Esophagus (tissue), 2 donors: ENCODE data around the gene RDH5. TPM values are rescaled to one million over a fixed set of nuclear protein-coding genes. Genes with fewer than 3 reads are reported as not detected.

Source experiments
- H3K27ac ChIP-seq, 2 donors: one replicate each; pipeline ENCODE4 v1.5.1; 2013; ENCODE audit warnings: low read depth in 2 of 2, mild to moderate bottlenecking in 2 of 2, inconsistent platforms in 1 of 2, low read length in 1 of 2, moderate library complexity in 1 of 2
- H3K27me3 ChIP-seq, 2 donors: one replicate each; pipeline ENCODE4 v1.6.1; 2013; ENCODE audit warnings: low read length in 2 of 2, control low read depth in 1 of 2, mild to moderate bottlenecking in 1 of 2; ENCODE audit not compliant: insufficient read depth in 2 of 2, control insufficient read depth in 1 of 2
- H3K36me3 ChIP-seq, 2 donors: one replicate each; pipeline ENCODE4 v1.6.1; 2013; ENCODE audit warnings: low read length in 1 of 2; ENCODE audit not compliant: control insufficient read depth in 2 of 2, insufficient read depth in 2 of 2
- H3K4me1 ChIP-seq, 2 donors: one replicate each; pipeline ENCODE4 v1.6.1; 2013; ENCODE audit warnings: low read length in 1 of 2; ENCODE audit not compliant: control insufficient read depth in 2 of 2, insufficient read depth in 2 of 2
- H3K4me3 ChIP-seq, 2 donors: one replicate each; pipeline ENCODE4 v1.5.1; 2013; ENCODE audit warnings: low read length in 2 of 2, mild to moderate bottlenecking in 2 of 2, low read depth in 1 of 2, moderate library complexity in 1 of 2
- H3K9me3 ChIP-seq, 2 donors: one replicate each; pipeline ENCODE4 v1.6.1; 2013; ENCODE audit warnings: mild to moderate bottlenecking in 2 of 2, low read depth in 1 of 2, low read length in 1 of 2, moderate library complexity in 1 of 2; ENCODE audit not compliant: control insufficient read depth in 2 of 2, insufficient read depth in 1 of 2
- WGBS, 2 donors: extraction: QIAGEN DNeasy Blood & Tissue Kit; methylation state at CpG; one replicate each; pipeline ENCODE4 v1.1.7; 2013; 5-methylcytosine and 5-hydroxymethylcytosine counted together
- polyA plus RNA-seq, 2 donors: library from polyadenylated mRNA; stranded (reverse); fragments of 200-250 nt; gene quantifications; one replicate each; pipeline ENCODE4 v1.2.3, GENCODE V29; 2013
- donor health status: healthy with polysubstance abuse.
- donor health status: Bipolar disorder and iron deficiency.

RDH5 gene
- polyA plus RNA-seq, 2 donors, result 3.3 to 12.7 TPM

- Histone ChIP-seq H3K27ac (peak overlapping the region in 1 of 2 donors; percentile 38), H3K36me3 (peaks cover 0 to under 1% of the 10 kb centered on the region in 2 donors), H3K4me1 (peaks cover 4 to 7% of the 10 kb centered on the region in 2 donors), H3K9me3 (no peaks in the 10 kb centered on the region), H3K27me3 (peaks cover 0 to 2% of the 10 kb centered on the region in 2 donors), H3K4me3 (no peak overlapping the region)
- 79 to 89% methylated on average over 8 of the region's 8 CpGs for WGBS, 2 donors
Measured at GRCh38 chr12:55702861-55703260, 17.3 kb upstream of the RDH5 start.

- no peaks in the 10 kb centered on the region for H3K9me3 ChIP-seq
- H3K27ac ChIP-seq, result peak overlapping the region in 1 of 2 donors; percentile 18
- no peak overlapping the region for H3K4me3 ChIP-seq
- peaks cover 0 to 2% of the 10 kb centered on the region in 2 donors for H3K27me3 ChIP-seq
- H3K4me1 ChIP-seq, result peaks cover 4 to 7% of the 10 kb centered on the region in 2 donors
- 48 to 66% methylated on average over 2 of the region's 2 CpGs for WGBS, 2 donors
- no peaks in the 10 kb centered on the region for H3K36me3 ChIP-seq
Measured at GRCh38 chr12:55703288-55703687, 16.9 kb upstream of the RDH5 start.

GRCh38 chr12:55703901-55704761 is 16.1 kb upstream of the RDH5 start:
- H3K36me3 ChIP-seq, result no peaks in the 10 kb centered on the region
- H3K9me3 ChIP-seq, result no peaks in the 10 kb centered on the region
- 63 to 65% methylated on average over 6 of the region's 6 CpGs for WGBS, 2 donors
- peak overlapping the region; percentile 30 to 75 for H3K27ac ChIP-seq
- H3K27me3 ChIP-seq, result peaks cover 0 to 2% of the 10 kb centered on the region in 2 donors
- peaks cover 6 to 7% of the 10 kb centered on the region in 2 donors for H3K4me1 ChIP-seq
- peak overlapping the region in 1 of 2 donors; percentile 0 for H3K4me3 ChIP-seq

- WGBS, 2 donors, result 68 to 71% methylated on average over 9 of the region's 9 CpGs
- Histone ChIP-seq H3K36me3 (no peaks in the 10 kb centered on the region), H3K4me1 (peaks cover 6 to 7% of the 10 kb centered on the region in 2 donors), H3K27ac (peak overlapping the region; percentile 17 to 75), H3K9me3 (no peaks in the 10 kb centered on the region), H3K4me3 (peak overlapping the region in 1 of 2 donors; percentile 0), H3K27me3 (peaks cover 0 to 2% of the 10 kb centered on the region in 2 donors)
Measured at GRCh38 chr12:55704824-55705718, 15.1 kb upstream of the RDH5 start.

- 43 to 52% methylated on average over 5 of the region's 5 CpGs for WGBS, 2 donors
Measured at GRCh38 chr12:55705782-55706402, 14.3 kb upstream of the RDH5 start.

GRCh38 chr12:55706568-55707218 is 13.5 kb upstream of the RDH5 start:
- H3K27ac ChIP-seq, result peak overlapping the region; percentile 69 to 78
- 61 to 71% methylated on average over 2 of the region's 2 CpGs for WGBS, 2 donors
- peak overlapping the region; percentile 51 to 65 for H3K4me3 ChIP-seq
- H3K9me3 ChIP-seq, result no peaks in the 10 kb centered on the region
- H3K4me1 ChIP-seq, result peaks cover 0 to 6% of the 10 kb centered on the region in 2 donors
- H3K27me3 ChIP-seq, result peaks cover 0 to 2% of the 10 kb centered on the region in 2 donors
- H3K36me3 ChIP-seq, result no peaks in the 10 kb centered on the region

More at GRCh38 chr12:55705782-55706402, 14.3 kb upstream of the RDH5 start:
- Histone ChIP-seq H3K27me3 (peaks cover 0 to 2% of the 10 kb centered on the region in 2 donors), H3K36me3 (no peaks in the 10 kb centered on the region), H3K4me3 (peak overlapping the region in 1 of 2 donors; percentile 20), H3K4me1 (peaks cover under 1 to 6% of the 10 kb centered on the region in 2 donors), H3K9me3 (no peaks in the 10 kb centered on the region), H3K27ac (peak overlapping the region; percentile 52 to 78)

- Histone ChIP-seq H3K4me1 (peaks cover 0 to 6% of the 10 kb centered on the region in 2 donors), H3K27me3 (peaks cover 0 to 2% of the 10 kb centered on the region in 2 donors)
Measured at GRCh38 chr12:55707219-55707671, 12.9 kb upstream of the RDH5 start.

GRCh38 chr12:55707841-55708694 is 12.1 kb upstream of the RDH5 start, which contains the start of gene ITGA7:
TSS of gene ITGA7 (minus strand) at chr12:55707904. CDS start at chr12:55707682, 222 bp downstream.
- Histone ChIP-seq H3K27ac (peak within 1 kb of the TSS; percentile 69 to 80), H3K4me3 (peak within 1 kb of the TSS; percentile 51 to 65), H3K27me3 (peaks cover 0 to 2% of the 10 kb centered on the region in 2 donors), H3K9me3 (no peaks in the 10 kb centered on the region), H3K4me1 (peaks cover 0 to 6% of the 10 kb centered on the region in 2 donors), H3K36me3 (no peaks in the 10 kb centered on the region)
- 0 to 2% methylated on average over 26 to 39 of the region's 39 CpGs for WGBS, 2 donors

More at GRCh38 chr12:55707219-55707671, 12.9 kb upstream of the RDH5 start:
- peak overlapping the region; percentile 51 to 65 for H3K4me3 ChIP-seq
- H3K27ac ChIP-seq, result peak overlapping the region; percentile 69 to 73
- 11 to 12% methylated on average over 22 of the region's 22 CpGs for WGBS, 2 donors
- no peaks in the 10 kb centered on the region for H3K9me3 ChIP-seq
- H3K36me3 ChIP-seq, result no peaks in the 10 kb centered on the region
